ENCODE data around the gene ZNF407. TPM values are rescaled to one million over a fixed set of nuclear protein-coding genes. Genes with fewer than 3 reads are reported as not detected.

The ZNF407 gene
- total RNA-seq, 1 donor from 2014 or later: 14.2 TPM

GRCh38 chr18:74595431-74595830, 2.2 kb upstream of the ZNF407 start:
- Mint-ChIP-seq H3K4me1 (ENCODE audit: unreplicated experiment) (peaks cover 17% of the 10 kb centered on the region), H3K4me3 (ENCODE audit: unreplicated experiment) (peak overlapping the region; percentile 59), H3K36me3 (ENCODE audit: unreplicated experiment) (peaks cover 21% of the 10 kb centered on the region), H3K27me3 (ENCODE audit: unreplicated experiment) (no peaks in the 10 kb centered on the region), H3K27ac (ENCODE audit: unreplicated experiment) (peak overlapping the region; percentile 2), H3K9me3 (ENCODE audit: unreplicated experiment) (no peaks in the 10 kb centered on the region)
- DNase-seq (ENCODE audit: extremely low spot score, unreplicated experiment): no peak
- TF ChIP-seq CTCF (IDR thresholded peaks at IDR 0.05): no peak

- peaks cover 17% of the 10 kb centered on the region for H3K4me1 Mint-ChIP-seq (ENCODE audit: unreplicated experiment)
- H3K36me3 Mint-ChIP-seq (ENCODE audit: unreplicated experiment): peaks cover 21% of the 10 kb centered on the region
- H3K4me3 Mint-ChIP-seq (ENCODE audit: unreplicated experiment): peak overlapping the region; percentile 91
- no peaks in the 10 kb centered on the region for H3K27me3 Mint-ChIP-seq (ENCODE audit: unreplicated experiment)
- no peaks in the 10 kb centered on the region for H3K9me3 Mint-ChIP-seq (ENCODE audit: unreplicated experiment)
- peak overlapping the region; percentile 98 for H3K27ac Mint-ChIP-seq (ENCODE audit: unreplicated experiment)
- TF ChIP-seq CTCF (IDR thresholded peaks at IDR 0.05): no peak
- DNase-seq (ENCODE audit: extremely low spot score, unreplicated experiment): peak; percentile 88
Measured at GRCh38 chr18:74597034-74597661, 522 bp upstream of the ZNF407 start.

- Mint-ChIP-seq H3K4me3 (ENCODE audit: unreplicated experiment) (peak overlapping the region; percentile 91), H3K9me3 (ENCODE audit: unreplicated experiment) (no peaks in the 10 kb centered on the region), H3K36me3 (ENCODE audit: unreplicated experiment) (peaks cover 15% of the 10 kb centered on the region), H3K4me1 (ENCODE audit: unreplicated experiment) (peaks cover 17% of the 10 kb centered on the region), H3K27ac (ENCODE audit: unreplicated experiment) (peak overlapping the region; percentile 98), H3K27me3 (ENCODE audit: unreplicated experiment) (no peaks in the 10 kb centered on the region)
- DNase-seq (ENCODE audit: extremely low spot score, unreplicated experiment): no peak
- TF ChIP-seq CTCF (IDR thresholded peaks at IDR 0.05): peak; percentile 26
Measured at GRCh38 chr18:74598350-74599001, 806 bp downstream of the ZNF407 start.

GRCh38 chr18:74604361-74604760, 6.7 kb downstream of the ZNF407 start:
- no peaks in the 10 kb centered on the region for H3K36me3 Mint-ChIP-seq (ENCODE audit: unreplicated experiment)
- no peaks in the 10 kb centered on the region for H3K9me3 Mint-ChIP-seq (ENCODE audit: unreplicated experiment)
- no peak for DNase-seq (ENCODE audit: extremely low spot score, unreplicated experiment)
- peaks cover 9% of the 10 kb centered on the region for H3K4me1 Mint-ChIP-seq (ENCODE audit: unreplicated experiment)
- H3K27ac Mint-ChIP-seq (ENCODE audit: unreplicated experiment): no peak overlapping the region
- TF ChIP-seq CTCF (IDR thresholded peaks at IDR 0.05): no peak
- no peaks in the 10 kb centered on the region for H3K27me3 Mint-ChIP-seq (ENCODE audit: unreplicated experiment)
- no peak overlapping the region for H3K4me3 Mint-ChIP-seq (ENCODE audit: unreplicated experiment)

- Mint-ChIP-seq H3K9me3 (ENCODE audit: unreplicated experiment) (no peaks in the 10 kb centered on the region), H3K27ac (ENCODE audit: unreplicated experiment) (no peak overlapping the region), H3K36me3 (ENCODE audit: unreplicated experiment) (no peaks in the 10 kb centered on the region), H3K27me3 (ENCODE audit: unreplicated experiment) (no peaks in the 10 kb centered on the region), H3K4me1 (ENCODE audit: unreplicated experiment) (peaks cover 9% of the 10 kb centered on the region), H3K4me3 (ENCODE audit: unreplicated experiment) (no peak overlapping the region)
- DNase-seq (ENCODE audit: extremely low spot score, unreplicated experiment): no peak
- no peak for TF ChIP-seq CTCF (IDR thresholded peaks at IDR 0.05)
Measured at GRCh38 chr18:74604774-74605173, 7.1 kb downstream of the ZNF407 start.
